Glomerular visceral epithelial cell (primary cell): ENCODE results near the gene CX3CR1.
"Not testable (repeated sequence)": the region's sequence is repeated elsewhere in the genome, so short reads cannot be mapped to it uniquely, and the experiment has no call there.

ENCODE experiments used
- DNase-seq: peaks from one replicate; pipeline ENCODE4 v3.0.0-alpha.2; 2016; ENCODE audit errors: extremely low spot score

CX3CR1 gene

GRCh38 chr3:39267631-39268548 lies 11.9 kb downstream of the CX3CR1 start:
- DNase-seq: no peak

- no peak for DNase-seq
These were observed 15.8 kb downstream of the CX3CR1 start for GRCh38 chr3:39264053-39264452.

- DNase-seq: no peak
These were observed 16.3 kb downstream of the CX3CR1 start for GRCh38 chr3:39263576-39263975.

GRCh38 chr3:39262846-39263245 lies 17.0 kb downstream of the CX3CR1 start:
- DNase-seq: no peak

GRCh38 chr3:39261726-39262125 lies 18.1 kb downstream of the CX3CR1 start:
- no peak for DNase-seq

- peak; percentile 83 for DNase-seq
These were observed 18.9 kb downstream of the CX3CR1 start for GRCh38 chr3:39260957-39261356.

- DNase-seq: no peak
These were observed 19.5 kb downstream of the CX3CR1 start for GRCh38 chr3:39260318-39260717.

- DNase-seq: no peak
These were observed 24.1 kb downstream of the CX3CR1 start for GRCh38 chr3:39255503-39256325.

GRCh38 chr3:39254806-39255449 lies 24.9 kb downstream of the CX3CR1 start:
- no peak for DNase-seq

GRCh38 chr3:39251576-39251975 lies 28.3 kb downstream of the CX3CR1 start:
- no peak for DNase-seq

GRCh38 chr3:39250116-39250747 lies 29.6 kb downstream of the CX3CR1 start:
- DNase-seq: no peak

- no peak for DNase-seq
These were observed 30.3 kb downstream of the CX3CR1 start for GRCh38 chr3:39249453-39250115.

GRCh38 chr3:39241561-39241960 lies 38.3 kb downstream of the CX3CR1 start:
- no peak for DNase-seq

- DNase-seq: no peak
These were observed 42.8 kb downstream of the CX3CR1 start for GRCh38 chr3:39237027-39237426.

GRCh38 chr3:39234651-39235050 lies 45.2 kb downstream of the CX3CR1 start:
- DNase-seq: no peak

GRCh38 chr3:39232859-39233258 lies 47.0 kb downstream of the CX3CR1 start:
- DNase-seq: no peak

- no peak for DNase-seq
These were observed 49.4 kb downstream of the CX3CR1 start for GRCh38 chr3:39230453-39230852.

GRCh38 chr3:39228496-39228895 lies 51.3 kb downstream of the CX3CR1 start:
- no peak for DNase-seq

GRCh38 chr3:39227596-39227995 lies 52.2 kb downstream of the CX3CR1 start:
- not testable (repeated sequence) for DNase-seq

GRCh38 chr3:39226106-39226741 lies 53.6 kb downstream of the CX3CR1 start:
- no peak for DNase-seq

- no peak for DNase-seq
These were observed 55.5 kb downstream of the CX3CR1 start for GRCh38 chr3:39224288-39224687.
